H9 (cell line): Measurements from ENCODE around the gene ZNF483. TPM values are rescaled to one million over a fixed set of nuclear protein-coding genes. Genes with fewer than 3 reads are reported as not detected.
A peak's percentile ranks its signal among the peaks of the same experiment; 100 is the strongest.
"Not testable (repeated sequence)": the region's sequence is repeated elsewhere in the genome, so short reads cannot be mapped to it uniquely, and the experiment has no call there.

Experiments used
- DNase-seq: peaks from one replicate; pipeline ENCODE4 v3.0.0-alpha.2; 2017
- H2AFZ ChIP-seq: one replicate; pipeline ENCODE4 v1.6.1; 2013; ENCODE audit warnings: mild to moderate bottlenecking, low read length, control low read depth, moderate library complexity
- H2AK5ac ChIP-seq: 2 replicates; pipeline ENCODE4 v1.6.1; 2013; ENCODE audit warnings: low read length, control low read depth, mixed read lengths; ENCODE audit not compliant: insufficient read length
- H2BK120ac ChIP-seq: one replicate; pipeline ENCODE4 v1.6.1; 2013; ENCODE audit warnings: low read depth, mild to moderate bottlenecking, low read length, control low read depth, inconsistent platforms; ENCODE audit not compliant: poor library complexity, severe bottlenecking
- H2BK12ac ChIP-seq: 2 replicates; pipeline ENCODE4 v1.6.1; 2013; ENCODE audit warnings: low read length, control low read depth, mixed read lengths, low read depth; ENCODE audit not compliant: insufficient read length
- H2BK15ac ChIP-seq: 2 replicates; pipeline ENCODE4 v1.6.1; 2013; ENCODE audit warnings: low read depth, low read length, control low read depth
- H2BK20ac ChIP-seq: one replicate; pipeline ENCODE4 v1.6.1; 2013; ENCODE audit warnings: low read depth, mild to moderate bottlenecking, low read length, control low read depth, inconsistent platforms; ENCODE audit not compliant: poor library complexity, severe bottlenecking
- H2BK5ac ChIP-seq: 2 replicates; pipeline ENCODE4 v1.6.1; 2013; ENCODE audit warnings: low read length, control low read depth, mixed read lengths; ENCODE audit not compliant: insufficient read length
- H3K14ac ChIP-seq: 2 replicates; pipeline ENCODE4 v1.6.1; 2013; ENCODE audit warnings: low read length, control low read depth; ENCODE audit not compliant: insufficient read depth
- H3K18ac ChIP-seq: 2 replicates; pipeline ENCODE4 v1.6.1; 2013; ENCODE audit warnings: low read depth, mild to moderate bottlenecking, mixed read lengths, low read length, control low read depth; ENCODE audit not compliant: insufficient read length
- H3K23ac ChIP-seq: 2 replicates; pipeline ENCODE4 v1.6.1; 2013; ENCODE audit warnings: low read length, control low read depth, mixed read lengths, low read depth; ENCODE audit not compliant: insufficient read length
- H3K23me2 ChIP-seq: 2 replicates; pipeline ENCODE4 v1.6.1; 2013; ENCODE audit warnings: low read depth, mild to moderate bottlenecking, mixed read lengths, low read length, control low read depth; ENCODE audit not compliant: insufficient read length, poor library complexity, severe bottlenecking
- H3K27ac ChIP-seq: 2 replicates; pipeline ENCODE4 v1.5.1; 2013; ENCODE audit warnings: low read length, control low read depth, mixed read lengths, low read depth; ENCODE audit not compliant: insufficient read length
- H3K27me3 ChIP-seq: 2 replicates; pipeline ENCODE4 v1.6.1; 2013; ENCODE audit warnings: low read length, control low read depth, inconsistent platforms; ENCODE audit not compliant: insufficient read depth
- H3K4ac ChIP-seq: 2 replicates; pipeline ENCODE4 v1.6.1; 2013; ENCODE audit warnings: low read depth, mild to moderate bottlenecking, control low read depth, inconsistent platforms, low read length, moderate library complexity
- H3K4me1 ChIP-seq: 2 replicates; pipeline ENCODE4 v1.6.1; 2013; ENCODE audit warnings: low read length, control low read depth, inconsistent platforms; ENCODE audit not compliant: insufficient read depth
- H3K4me2 ChIP-seq: 2 replicates; pipeline ENCODE4 v1.6.1; 2013; ENCODE audit warnings: low read length, control low read depth, mixed read lengths; ENCODE audit not compliant: insufficient read length, insufficient read depth
- H3K56ac ChIP-seq: 2 replicates; pipeline ENCODE4 v1.6.1; 2013; ENCODE audit warnings: low read depth, mild to moderate bottlenecking, mixed read lengths, low read length, control low read depth; ENCODE audit not compliant: insufficient read length
- H3K79me1 ChIP-seq: 2 replicates; pipeline ENCODE4 v1.6.1; 2013; ENCODE audit warnings: low read depth, mild to moderate bottlenecking, moderate library complexity, low read length, control low read depth, inconsistent platforms; ENCODE audit not compliant: insufficient read depth, poor library complexity, severe bottlenecking
- H3K79me2 ChIP-seq: 2 replicates; pipeline ENCODE4 v1.6.1; 2013; ENCODE audit warnings: low read length, control low read depth, inconsistent platforms; ENCODE audit not compliant: insufficient read depth
- H3K9ac ChIP-seq: 2 replicates; pipeline ENCODE4 v1.6.1; 2013; ENCODE audit warnings: low read length, control low read depth, mixed read lengths; ENCODE audit not compliant: insufficient read length; ENCODE audit errors: extremely low read depth
- H3K9me3 ChIP-seq: one replicate; pipeline ENCODE4 v1.6.1; 2013; ENCODE audit warnings: low read depth, low read length, inconsistent platforms; ENCODE audit not compliant: control insufficient read depth
- H3T11ph ChIP-seq: one replicate; pipeline ENCODE4 v1.6.1; 2013; ENCODE audit warnings: mild to moderate bottlenecking, low read length, control low read depth, inconsistent platforms
- H4K20me1 ChIP-seq: one replicate; pipeline ENCODE4 v1.6.1; 2013; ENCODE audit not compliant: control insufficient read depth, insufficient read length, insufficient read depth
- H4K5ac ChIP-seq: 2 replicates; pipeline ENCODE4 v1.6.1; 2013; ENCODE audit warnings: low read depth, mild to moderate bottlenecking, mixed read lengths, low read length, control low read depth; ENCODE audit not compliant: insufficient read length
- H4K8ac ChIP-seq: replicated peaks from 2 replicates; pipeline ENCODE4 v1.6.1; 2013; ENCODE audit warnings: low read length, control low read depth, mixed read lengths, low read depth; ENCODE audit not compliant: insufficient read length
- H4K91ac ChIP-seq: 2 replicates; pipeline ENCODE4 v1.6.1; 2013; ENCODE audit warnings: low read depth, mild to moderate bottlenecking, moderate library complexity, mixed read lengths, low read length, control low read depth; ENCODE audit not compliant: insufficient read length
- H3K27ac Mint-ChIP-seq, 3 experiments: 2 replicates in 2 of 3; 3 replicates in 1 of 3; pipeline ENCODE4 v1.8.0; 2020 to 2021; ENCODE audit warnings: mixed read lengths in 3 of 3, mild to moderate bottlenecking in 1 of 3, moderate library complexity in 1 of 3
- H3K27me3 Mint-ChIP-seq: 2 replicates; pipeline ENCODE4 v1.8.0; 2021; ENCODE audit warnings: low read depth, mild to moderate bottlenecking, moderate library complexity, mixed read lengths
- H3K36me3 Mint-ChIP-seq, 3 experiments: 2 replicates in 2 of 3; 3 replicates in 1 of 3; pipeline ENCODE4 v1.8.0; 2020 to 2021; ENCODE audit warnings: low read depth in 3 of 3, mixed read lengths in 3 of 3; ENCODE audit not compliant: insufficient read depth in 1 of 3
- H3K4me1 Mint-ChIP-seq, 2 experiments: 2 replicates each; pipeline ENCODE4 v1.8.0; 2020; ENCODE audit warnings: mixed read lengths in 2 of 2
- H3K4me3 Mint-ChIP-seq, 2 experiments: 2 replicates in 1 of 2; 3 replicates in 1 of 2; pipeline ENCODE4 v1.8.0; 2020 to 2021; ENCODE audit warnings: mild to moderate bottlenecking in 2 of 2, mixed read lengths in 2 of 2, moderate library complexity in 1 of 2
- H3K9me3 Mint-ChIP-seq, 2 experiments: 2 replicates in 1 of 2; 3 replicates in 1 of 2; pipeline ENCODE4 v1.8.0; 2020; ENCODE audit warnings: mild to moderate bottlenecking in 2 of 2, mixed read lengths in 2 of 2, moderate library complexity in 1 of 2
- CTCF ChIP-seq: fragments of 200-600 bp; sonication (generic); conservative IDR thresholded peaks from 3 replicates; pipeline ENCODE4 v1.8.0; 2021; ENCODE audit warnings: antibody characterized with exemption, mild to moderate bottlenecking
- WGBS: extraction: QIAGEN DNeasy Blood & Tissue Kit; methylation state at CpG from one replicate; pipeline ENCODE4 v1.1.7; 2013; ENCODE audit warnings: missing lambda C conversion rate, low lambda C conversion rate, mixed read lengths; ENCODE audit not compliant: insufficient read length; ENCODE audit errors: extremely low coverage; 5-methylcytosine and 5-hydroxymethylcytosine counted together
- total RNA-seq: library from RNA; stranded (reverse); gene quantifications from 2 replicates; pipeline ENCODE4 v1.2.1, GENCODE V29; 2021

ZNF483 gene
- total RNA-seq, 1 experiment from 2014 or later, result 48.1 TPM

- H3K14ac ChIP-seq, result peak overlapping the region; percentile 73; the same call in 1 of the 2 replicates
- H2BK20ac ChIP-seq, result no peak overlapping the region
- no peak overlapping the region for H4K5ac ChIP-seq
- peaks cover 3% of the 10 kb centered on the region; the same call in 1 of the 2 replicates for H3K4me1 ChIP-seq
- H3K27ac ChIP-seq, result peak overlapping the region; percentile 51
- Mint-ChIP-seq H3K36me3 (peaks cover 0 to 4% (median 0%) of the 10 kb centered on the region in 3 experiments; a peak in 2 of 7 replicates), H3K27me3 (no peaks in the 10 kb centered on the region), H3K27ac (peak overlapping the region; percentile 19 to 70 (median 68); a peak in 5 of 7 replicates), H3K9me3 (no peaks in the 10 kb centered on the region), H3K4me1 (peaks cover 19 to 23% of the 10 kb centered on the region in 2 experiments), H3K4me3 (peak overlapping the region; percentile 78 to 89)
- H3K18ac ChIP-seq, result peak overlapping the region; percentile 88
- no peaks in the 10 kb centered on the region for H3K27me3 ChIP-seq
- no peak overlapping the region for H3T11ph ChIP-seq
- no peak for DNase-seq
- H3K9me3 ChIP-seq, result no peaks in the 10 kb centered on the region
- H3K23ac ChIP-seq, result no peak overlapping the region
- no peak overlapping the region for H4K8ac ChIP-seq
- H3K79me2 ChIP-seq, result peaks cover 24% of the 10 kb centered on the region; the same call in 1 of the 2 replicates
- no peak for TF ChIP-seq CTCF
- H2BK15ac ChIP-seq, result no peak overlapping the region
- no peak overlapping the region for H4K91ac ChIP-seq
- peak overlapping the region; percentile 60 for H2AFZ ChIP-seq
- peaks cover 12% of the 10 kb centered on the region for H3K23me2 ChIP-seq
- H4K20me1 ChIP-seq, result no peaks in the 10 kb centered on the region
- no peak overlapping the region for H2BK120ac ChIP-seq
- no peak overlapping the region for H3K56ac ChIP-seq
- H2BK5ac ChIP-seq, result no peak overlapping the region
- no peak overlapping the region for H2BK12ac ChIP-seq
- no peak overlapping the region for H2AK5ac ChIP-seq
- no CpG with 5 or more reads among the region's 4 CpGs for WGBS
- H3K79me1 ChIP-seq, result no peaks in the 10 kb centered on the region
- peak overlapping the region; percentile 85 for H3K4me2 ChIP-seq
- peak overlapping the region; percentile 91 for H3K9ac ChIP-seq
- no peak overlapping the region for H3K4ac ChIP-seq
Measured at GRCh38 chr9:111484572-111484894, 40.4 kb upstream of the ZNF483 start.

GRCh38 chr9:111497196-111497595 is 27.8 kb upstream of the ZNF483 start:
- H3K9ac ChIP-seq, H3K27ac ChIP-seq, H3K79me1 ChIP-seq, H3K4ac ChIP-seq, H3K27ac Mint-ChIP-seq, H3K23ac ChIP-seq, H3K4me1 ChIP-seq, H3T11ph ChIP-seq, DNase-seq, H3K27me3 ChIP-seq, H3K9me3 ChIP-seq, H2AK5ac ChIP-seq, H3K18ac ChIP-seq, H2BK12ac ChIP-seq, H4K91ac ChIP-seq, H2AFZ ChIP-seq, H3K56ac ChIP-seq, H2BK15ac ChIP-seq, H3K36me3 Mint-ChIP-seq, H2BK20ac ChIP-seq, H4K5ac ChIP-seq, H3K79me2 ChIP-seq, H3K27me3 Mint-ChIP-seq, H2BK120ac ChIP-seq, H3K4me3 Mint-ChIP-seq, H4K8ac ChIP-seq, H3K9me3 Mint-ChIP-seq, H3K4me2 ChIP-seq, H4K20me1 ChIP-seq, H3K4me1 Mint-ChIP-seq, H2BK5ac ChIP-seq, H3K14ac ChIP-seq, H3K23me2 ChIP-seq: not testable (repeated sequence)
- WGBS, result no CpG with 5 or more reads among the region's 2 CpGs
